ENCODE data around the gene DIS3L2. TPM values are rescaled to one million over a fixed set of nuclear protein-coding genes. Genes with fewer than 3 reads are reported as not detected.
"Not testable (repeated sequence)": the region's sequence is repeated elsewhere in the genome, so short reads cannot be mapped to it uniquely, and the experiment has no call there.

DIS3L2 gene
- total RNA-seq, 3 donors from 2014 or later (not counting 1 experiment from before 2014, with no cell fraction given): 56.4 to 63.6 (median 59.4) TPM

DNA sequence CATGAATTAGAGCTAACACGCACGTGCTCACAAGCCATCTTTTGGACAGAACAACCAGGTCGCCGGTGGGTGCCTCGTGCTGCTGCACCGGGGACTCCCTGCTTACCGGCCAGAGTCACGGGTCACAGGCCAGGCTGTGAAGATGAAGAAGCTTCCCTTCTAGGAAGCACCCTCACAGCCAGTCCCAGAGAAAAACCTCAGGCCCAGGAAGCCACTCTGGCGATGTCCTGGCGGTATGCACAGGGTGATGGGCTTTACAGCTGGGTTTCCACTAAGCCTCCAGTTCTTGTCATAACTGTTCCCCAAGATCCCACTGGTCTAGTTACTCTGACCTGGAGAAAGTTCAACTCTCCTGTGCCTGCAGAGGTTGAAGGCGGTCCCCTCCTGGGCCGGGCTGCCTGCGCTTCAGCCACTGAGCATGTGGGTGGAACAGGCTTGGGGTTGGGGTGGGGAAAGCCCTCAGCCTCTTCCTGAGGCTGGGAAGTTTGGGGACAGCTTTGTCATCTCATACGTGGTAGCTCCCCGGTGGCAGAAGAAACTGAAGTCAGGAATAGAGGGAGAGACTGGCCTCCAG lies 15.2 kb upstream of the DIS3L2 start:
- Histone ChIP-seq H3K4me3 (ENCODE audit: low read length) (no peak overlapping the region), H3K9me3 (ENCODE audit: control insufficient read depth, insufficient read depth, low read length) (no peaks in the 10 kb centered on the region), H3K36me3 (ENCODE audit: control insufficient read depth, insufficient read depth, low read length) (no peaks in the 10 kb centered on the region), H3K27me3 (ENCODE audit: control insufficient read depth, insufficient read depth, low read length) (no peaks in the 10 kb centered on the region), H3K4me1 (ENCODE audit: control insufficient read depth, insufficient read depth, low read length) (no peaks in the 10 kb centered on the region), H3K27ac (ENCODE audit: low read length) (no peak overlapping the region)
- intact Hi-C loops (cut with micrococcal nuclease): no loop called here
- no peak for DNase-seq
- no peak overlapping the region for H3K4me3 Mint-ChIP-seq
- peaks cover 3 to 13% of the 10 kb centered on the region in 2 donors for H3K27me3 Mint-ChIP-seq (ENCODE audit: low read depth in 2 of 2)
- ATAC-seq: no peak
- no peaks in the 10 kb centered on the region for H3K36me3 Mint-ChIP-seq
- no peaks in the 10 kb centered on the region for H3K9me3 Mint-ChIP-seq
- H3K4me1 Mint-ChIP-seq: no peaks in the 10 kb centered on the region
- WGBS (ENCODE audit: insufficient coverage): 90% methylated on average over 15 of the region's 15 CpGs
- H3K27ac Mint-ChIP-seq: no peak overlapping the region
- TF ChIP-seq, protein P1, sequence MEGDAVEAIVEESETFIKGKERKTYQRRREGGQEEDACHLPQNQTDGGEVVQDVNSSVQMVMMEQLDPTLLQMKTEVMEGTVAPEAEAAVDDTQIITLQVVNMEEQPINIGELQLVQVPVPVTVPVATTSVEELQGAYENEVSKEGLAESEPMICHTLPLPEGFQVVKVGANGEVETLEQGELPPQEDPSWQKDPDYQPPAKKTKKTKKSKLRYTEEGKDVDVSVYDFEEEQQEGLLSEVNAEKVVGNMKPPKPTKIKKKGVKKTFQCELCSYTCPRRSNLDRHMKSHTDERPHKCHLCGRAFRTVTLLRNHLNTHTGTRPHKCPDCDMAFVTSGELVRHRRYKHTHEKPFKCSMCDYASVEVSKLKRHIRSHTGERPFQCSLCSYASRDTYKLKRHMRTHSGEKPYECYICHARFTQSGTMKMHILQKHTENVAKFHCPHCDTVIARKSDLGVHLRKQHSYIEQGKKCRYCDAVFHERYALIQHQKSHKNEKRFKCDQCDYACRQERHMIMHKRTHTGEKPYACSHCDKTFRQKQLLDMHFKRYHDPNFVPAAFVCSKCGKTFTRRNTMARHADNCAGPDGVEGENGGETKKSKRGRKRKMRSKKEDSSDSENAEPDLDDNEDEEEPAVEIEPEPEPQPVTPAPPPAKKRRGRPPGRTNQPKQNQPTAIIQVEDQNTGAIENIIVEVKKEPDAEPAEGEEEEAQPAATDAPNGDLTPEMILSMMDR (IDR thresholded peaks at IDR 0.05): no peak

- H3K27me3 ChIP-seq (ENCODE audit: control insufficient read depth, insufficient read depth, low read length); H3K4me1 Mint-ChIP-seq; H3K27ac Mint-ChIP-seq; intact Hi-C loops (cut with micrococcal nuclease); H3K27ac ChIP-seq (ENCODE audit: low read length); H3K36me3 Mint-ChIP-seq; H3K36me3 ChIP-seq (ENCODE audit: control insufficient read depth, insufficient read depth, low read length); DNase-seq; H3K9me3 ChIP-seq (ENCODE audit: control insufficient read depth, insufficient read depth, low read length); H3K4me3 Mint-ChIP-seq; H3K4me3 ChIP-seq (ENCODE audit: low read length); ATAC-seq; H3K4me1 ChIP-seq (ENCODE audit: control insufficient read depth, insufficient read depth, low read length); H3K9me3 Mint-ChIP-seq: not testable (repeated sequence)
- 89% methylated on average over 11 of the region's 11 CpGs for WGBS (ENCODE audit: insufficient coverage)
- peaks cover 7 to 16% of the 10 kb centered on the region in 2 donors for H3K27me3 Mint-ChIP-seq (ENCODE audit: low read depth in 2 of 2)
These were observed 14.4 kb upstream of the DIS3L2 start for GRCh38 chr2:231947112-231947511.

DNA sequence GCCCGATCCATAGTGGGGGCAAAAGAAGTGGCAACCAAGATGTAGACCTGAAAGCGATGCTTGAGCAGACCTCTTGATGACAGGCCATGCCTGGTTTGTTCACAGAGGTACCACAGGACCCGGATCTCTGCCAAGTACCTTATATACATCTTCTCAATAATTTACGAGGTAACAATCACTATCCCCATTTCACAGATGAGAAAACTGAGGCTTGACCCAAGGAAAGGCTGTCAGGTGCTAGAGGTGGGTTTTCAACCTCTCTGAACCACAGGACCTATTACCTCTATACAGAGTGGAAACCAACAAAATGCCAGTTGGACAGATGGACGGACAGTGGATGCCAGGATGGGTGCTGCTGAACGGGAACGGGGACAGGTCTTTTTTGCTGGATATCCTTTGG lies 13.8 kb upstream of the DIS3L2 start:
- no peaks in the 10 kb centered on the region for H3K36me3 Mint-ChIP-seq

DNA sequence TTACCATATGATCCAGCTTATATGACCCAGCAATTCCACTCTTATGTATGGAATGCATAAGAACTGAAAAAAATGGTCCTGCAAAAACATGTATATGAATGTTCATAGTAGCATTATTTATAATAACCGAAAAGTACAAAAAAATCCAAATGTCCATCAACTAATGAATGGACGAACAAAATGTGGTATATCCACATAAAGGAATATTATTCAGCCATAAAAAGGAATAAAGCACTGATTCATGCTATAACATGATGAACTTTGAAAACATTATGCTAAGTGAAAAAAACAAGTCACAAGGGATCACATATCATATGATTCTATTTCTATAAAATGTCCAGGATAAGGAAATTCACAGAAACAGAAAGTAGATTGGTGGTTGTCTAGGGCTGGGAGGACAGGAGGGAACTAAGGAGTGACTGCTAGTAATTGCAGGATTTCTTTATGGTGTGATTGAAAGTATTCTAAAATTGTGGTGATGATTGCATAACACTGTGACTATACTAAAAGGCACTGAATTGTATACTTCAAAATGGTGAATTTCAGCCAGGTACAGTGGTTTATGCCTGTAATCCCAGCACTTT lies 10.0 kb upstream of the DIS3L2 start:
- TF ChIP-seq, protein P1 (IDR thresholded peaks at IDR 0.05): no peak
- WGBS (ENCODE audit: insufficient coverage): no CpG with 5 or more reads among the region's 2 CpGs
- Mint-ChIP-seq H3K27me3 (ENCODE audit: low read depth in 2 of 2) (peaks cover 23 to 49% of the 10 kb centered on the region in 2 donors), H3K27ac (no peak overlapping the region), H3K9me3 (no peaks in the 10 kb centered on the region), H3K36me3 (no peaks in the 10 kb centered on the region), H3K4me1 (no peaks in the 10 kb centered on the region), H3K4me3 (no peak overlapping the region)
- H3K27me3 ChIP-seq (ENCODE audit: control insufficient read depth, insufficient read depth, low read length): no peaks in the 10 kb centered on the region
- H3K27ac ChIP-seq (ENCODE audit: low read length): no peak overlapping the region
- DNase-seq (no peak), ATAC-seq (no peak)
- intact Hi-C loops (cut with micrococcal nuclease): no loop called here
- H3K36me3 ChIP-seq (ENCODE audit: control insufficient read depth, insufficient read depth, low read length): no peaks in the 10 kb centered on the region
- no peaks in the 10 kb centered on the region for H3K4me1 ChIP-seq (ENCODE audit: control insufficient read depth, insufficient read depth, low read length)
- H3K4me3 ChIP-seq (ENCODE audit: low read length): no peak overlapping the region
- H3K9me3 ChIP-seq (ENCODE audit: control insufficient read depth, insufficient read depth, low read length): no peaks in the 10 kb centered on the region

More for the DNA sequence above, 13.8 kb upstream of the DIS3L2 start:
- TF ChIP-seq, protein P1 (IDR thresholded peaks at IDR 0.05): no peak
- no peaks in the 10 kb centered on the region for H3K36me3 ChIP-seq (ENCODE audit: control insufficient read depth, insufficient read depth, low read length)
- H3K4me3 ChIP-seq (ENCODE audit: low read length): no peak overlapping the region
- intact Hi-C loops (cut with micrococcal nuclease): no loop called here
- H3K9me3 ChIP-seq (ENCODE audit: control insufficient read depth, insufficient read depth, low read length): no peaks in the 10 kb centered on the region
- no peak overlapping the region for H3K27ac ChIP-seq (ENCODE audit: low read length)
- Mint-ChIP-seq H3K27ac (no peak overlapping the region), H3K4me3 (no peak overlapping the region), H3K27me3 (ENCODE audit: low read depth in 2 of 2) (peaks cover 7 to 16% of the 10 kb centered on the region in 2 donors), H3K4me1 (no peaks in the 10 kb centered on the region), H3K9me3 (no peaks in the 10 kb centered on the region)
- no peak for DNase-seq
- no peaks in the 10 kb centered on the region for H3K27me3 ChIP-seq (ENCODE audit: control insufficient read depth, insufficient read depth, low read length)
- H3K4me1 ChIP-seq (ENCODE audit: control insufficient read depth, insufficient read depth, low read length): no peaks in the 10 kb centered on the region
- no peak for ATAC-seq
- WGBS (ENCODE audit: insufficient coverage): 92% methylated on average over 6 of the region's 7 CpGs
